ENCODE measurements around the gene DCHS2. TPM values are rescaled to one million over a fixed set of nuclear protein-coding genes. Genes with fewer than 3 reads are reported as not detected.

DCHS2 gene
- total RNA-seq, 1 donor from 2014 or later = 5.3 TPM

GRCh38 chr4:154454710-154455109 lies 36.9 kb downstream of the DCHS2 start:
- DNase-seq (ENCODE audit: low read depth in 2 of 2) = no peak

- DNase-seq (ENCODE audit: low read depth in 2 of 2) = no peak
These were observed 38.7 kb downstream of the DCHS2 start for GRCh38 chr4:154452798-154453346.

GRCh38 chr4:154450966-154451365 lies 40.6 kb downstream of the DCHS2 start:
- no peak for DNase-seq (ENCODE audit: low read depth in 2 of 2)

- DNase-seq (ENCODE audit: low read depth in 2 of 2) = no peak
These were observed 46.6 kb downstream of the DCHS2 start for GRCh38 chr4:154444958-154445357.

GRCh38 chr4:154441982-154442381 lies 49.6 kb downstream of the DCHS2 start:
- no peak for DNase-seq (ENCODE audit: low read depth in 2 of 2)

- no peak for DNase-seq (ENCODE audit: low read depth in 2 of 2)
These were observed 50.5 kb downstream of the DCHS2 start for GRCh38 chr4:154441124-154441523.

GRCh38 chr4:154439224-154439623 lies 52.4 kb downstream of the DCHS2 start:
- no peak for DNase-seq (ENCODE audit: low read depth in 2 of 2)

GRCh38 chr4:154435895-154436294 lies 55.7 kb downstream of the DCHS2 start:
- DNase-seq (ENCODE audit: low read depth in 2 of 2) = no peak

- no peak for DNase-seq (ENCODE audit: low read depth in 2 of 2)
These were observed 58.1 kb downstream of the DCHS2 start for GRCh38 chr4:154433543-154433942.

- DNase-seq (ENCODE audit: low read depth in 2 of 2) = no peak
These were observed 62.4 kb downstream of the DCHS2 start for GRCh38 chr4:154429176-154429575.

- DNase-seq (ENCODE audit: low read depth in 2 of 2) = no peak
These were observed 64.5 kb downstream of the DCHS2 start for GRCh38 chr4:154427149-154427548.

- no peak for DNase-seq (ENCODE audit: low read depth in 2 of 2)
These were observed 66.1 kb downstream of the DCHS2 start for GRCh38 chr4:154425514-154425913.

GRCh38 chr4:154424810-154425484 lies 66.7 kb downstream of the DCHS2 start:
- no peak for DNase-seq (ENCODE audit: low read depth in 2 of 2)

- DNase-seq (ENCODE audit: low read depth in 2 of 2) = no peak
These were observed 69.4 kb downstream of the DCHS2 start for GRCh38 chr4:154422152-154422551.

GRCh38 chr4:154421618-154422017 lies 70.0 kb downstream of the DCHS2 start:
- DNase-seq (ENCODE audit: low read depth in 2 of 2) = no peak

GRCh38 chr4:154417373-154417673 lies 74.3 kb downstream of the DCHS2 start:
- DNase-seq (ENCODE audit: low read depth in 2 of 2) = no peak

GRCh38 chr4:154416190-154416547 lies 75.4 kb downstream of the DCHS2 start:
- DNase-seq (ENCODE audit: low read depth in 2 of 2) = no peak

GRCh38 chr4:154415313-154415712 lies 76.3 kb downstream of the DCHS2 start:
- no peak for DNase-seq (ENCODE audit: low read depth in 2 of 2)

GRCh38 chr4:154414796-154415195 lies 76.8 kb downstream of the DCHS2 start:
- DNase-seq (ENCODE audit: low read depth in 2 of 2) = no peak

- DNase-seq (ENCODE audit: low read depth in 2 of 2) = no peak
These were observed 77.2 kb downstream of the DCHS2 start for GRCh38 chr4:154414371-154414770.

GRCh38 chr4:154407443-154407842 lies 84.2 kb downstream of the DCHS2 start:
- DNase-seq (ENCODE audit: low read depth in 2 of 2) = no peak

GRCh38 chr4:154406018-154406795 lies 85.4 kb downstream of the DCHS2 start:
- no peak for DNase-seq (ENCODE audit: low read depth in 2 of 2)

All from dermis microvascular lymphatic vessel endothelial cell (primary cell).